RCC 7860 (cell line): Measurements from ENCODE around the gene EFHB.
"Not testable (repeated sequence)": the region's sequence is repeated elsewhere in the genome, so short reads cannot be mapped to it uniquely, and the experiment has no call there.

ENCODE experiments used
- DNase-seq: peaks from one replicate; pipeline ENCODE4 v3.0.0-alpha.2; 2015; ENCODE audit warnings: low spot score
- FAIRE-seq: peaks from 2 replicates; lab custom pipeline; 2012; peaks lifted over from hg19 to GRCh38; lab: Jason Lieb, UNC

Gene EFHB

DNA sequence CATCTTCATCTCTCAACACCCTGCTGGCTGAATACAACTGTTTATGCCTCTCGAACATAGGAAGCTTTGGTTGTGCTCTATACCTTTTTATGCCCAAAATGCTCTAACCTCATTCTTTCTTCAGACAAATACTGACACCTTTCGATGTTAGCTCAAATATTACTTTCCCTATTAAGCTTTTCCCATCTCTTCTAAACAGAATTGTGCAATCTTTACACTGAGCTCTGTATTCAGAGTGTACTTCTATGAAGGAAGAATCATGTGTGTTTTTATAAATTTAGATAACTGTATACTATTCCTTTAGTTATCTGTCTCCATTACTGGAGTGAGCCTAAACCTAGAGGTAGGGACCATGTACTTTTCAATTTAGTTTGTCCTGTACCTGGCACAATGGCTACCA, 1.6 kb downstream of the EFHB start:
- FAIRE-seq (no peak), DNase-seq (no peak)

DNA sequence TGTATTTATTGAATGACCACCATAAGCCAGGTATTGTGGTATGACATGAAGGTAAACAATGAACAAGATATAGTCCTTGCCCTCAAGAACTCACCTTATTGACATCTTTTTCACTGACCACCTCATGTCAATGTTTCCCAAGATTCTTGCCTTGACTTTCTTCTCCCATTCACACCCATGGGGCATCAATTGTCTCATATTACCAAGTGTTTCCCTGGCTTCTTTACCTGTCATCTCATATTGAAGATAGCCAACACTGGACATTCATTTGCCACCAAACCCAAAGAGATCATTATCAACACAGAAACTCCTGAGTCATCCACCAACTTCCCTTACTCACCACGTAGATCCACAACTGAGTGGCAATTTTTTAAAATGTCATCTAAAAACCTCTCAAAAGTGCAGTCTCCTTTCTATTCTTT, 2.2 kb downstream of the EFHB start:
- DNase-seq, result peak; percentile 67
- FAIRE-seq, result peak; percentile 83

DNA sequence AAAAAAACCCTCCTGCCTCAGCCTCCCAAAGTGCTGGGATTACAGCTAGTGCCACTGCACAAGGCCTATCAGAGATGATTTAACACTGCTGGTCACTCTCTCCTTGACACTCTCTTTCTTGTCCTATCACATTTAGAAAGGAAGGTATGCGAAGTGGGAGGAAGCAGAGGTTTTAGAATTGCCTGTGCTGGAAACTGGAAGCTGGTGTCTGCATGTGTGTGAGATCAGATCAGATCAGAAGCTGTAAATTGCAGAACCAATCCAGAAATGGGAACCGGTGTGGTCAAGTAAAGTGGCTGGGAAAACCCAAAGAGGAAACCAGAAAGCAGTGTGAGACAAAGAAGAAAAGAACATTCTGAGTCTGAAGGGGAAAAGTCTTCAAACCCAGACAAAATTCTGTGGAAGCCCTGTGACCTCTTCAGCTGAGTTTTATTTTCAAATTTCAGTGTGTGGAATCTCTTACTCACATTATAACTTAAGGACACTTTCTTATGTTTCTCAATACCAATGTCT, 2.8 kb downstream of the EFHB start:
- DNase-seq (no peak), FAIRE-seq (no peak)

DNA sequence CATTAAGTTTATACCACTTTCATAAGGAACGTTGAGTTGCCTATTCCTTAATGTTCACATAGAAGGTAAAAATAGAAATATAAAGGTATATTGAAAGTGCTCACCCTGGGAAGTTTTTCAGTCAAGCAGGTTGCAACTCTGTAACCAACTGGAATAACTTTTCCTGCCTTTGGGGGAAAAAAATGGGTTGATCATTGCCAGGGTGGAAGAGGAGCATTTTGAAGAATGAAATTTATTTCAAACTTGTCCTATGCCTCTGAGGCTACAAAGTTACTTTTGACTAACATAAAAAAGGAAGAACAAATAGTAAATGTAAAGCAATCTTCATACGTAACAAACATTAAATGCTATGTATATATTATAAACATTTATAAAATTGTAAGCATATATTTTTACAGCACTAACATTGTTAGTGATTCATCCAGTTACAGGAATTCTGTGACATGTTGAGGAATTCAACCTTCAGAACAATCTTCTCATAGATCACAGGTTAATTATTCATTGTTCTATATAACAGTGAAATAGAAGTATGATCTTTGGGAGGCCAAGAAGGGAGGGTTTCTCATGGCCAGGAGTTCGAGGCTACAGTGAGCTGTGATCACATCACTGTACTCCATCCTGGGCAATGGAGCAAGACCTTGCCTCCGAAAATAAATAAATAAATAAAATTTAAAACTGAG, 13.5 kb downstream of the EFHB start:
- DNase-seq, result peak; percentile 74
- peak; percentile 91 for FAIRE-seq

DNA sequence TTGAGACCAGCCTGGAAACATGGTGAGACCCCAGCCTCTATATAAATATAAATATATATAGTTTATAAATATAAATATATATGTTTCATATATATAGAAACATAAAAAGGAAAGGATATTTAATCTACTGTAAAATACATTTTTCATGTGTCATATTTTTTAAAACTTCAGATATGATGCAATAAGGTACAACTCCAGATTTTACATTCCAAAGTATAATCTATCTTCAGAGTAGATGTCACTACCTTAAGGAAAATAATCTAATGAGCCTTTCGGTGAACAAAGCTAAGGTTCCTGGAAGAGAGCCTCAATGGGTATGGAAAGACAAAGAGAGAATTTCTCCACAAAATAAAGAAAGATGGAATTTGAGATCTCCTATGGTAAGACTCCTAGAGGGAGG, 16.9 kb downstream of the EFHB start:
- FAIRE-seq, result no peak
- DNase-seq, result no peak

DNA sequence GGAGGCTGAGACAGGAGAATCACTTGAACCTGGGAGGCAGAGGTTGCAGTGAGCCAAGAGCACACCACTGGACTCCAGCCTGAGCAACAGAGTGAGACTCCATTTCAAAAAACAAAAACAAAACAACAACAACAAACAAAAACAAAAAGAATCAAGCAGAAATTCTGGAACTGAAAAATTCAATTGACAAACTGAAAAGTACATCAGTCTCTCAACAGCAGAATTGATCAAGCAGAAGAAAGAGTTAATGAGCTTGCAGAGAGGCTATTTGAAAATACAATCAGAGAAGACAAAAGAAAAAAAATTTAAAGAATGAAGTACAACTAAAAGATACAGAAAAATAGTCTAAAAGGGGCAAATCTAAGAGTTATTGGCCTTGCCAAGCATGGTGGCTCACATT, 22.6 kb downstream of the EFHB start:
- DNase-seq (no peak), FAIRE-seq (no peak)

DNA sequence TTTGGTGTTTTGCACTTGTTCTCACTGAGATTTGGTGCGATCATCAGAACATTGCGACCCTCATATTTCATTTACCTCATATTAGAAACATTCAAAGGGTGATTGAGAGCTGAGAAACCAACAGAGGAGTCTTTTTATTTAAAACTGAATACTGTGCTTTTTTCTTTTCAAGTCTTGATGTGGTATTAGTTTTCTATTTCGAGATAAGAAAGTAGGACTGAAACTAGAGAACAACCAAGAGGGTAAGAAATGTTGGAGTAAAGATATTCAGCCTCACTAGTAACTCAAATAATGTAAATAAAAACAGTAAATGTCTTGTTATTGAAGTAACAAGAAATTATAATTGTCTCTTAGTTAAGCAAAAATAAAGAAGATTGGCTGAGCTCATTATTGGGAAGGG, 26.5 kb downstream of the EFHB start:
- DNase-seq (no peak), FAIRE-seq (no peak)

DNA sequence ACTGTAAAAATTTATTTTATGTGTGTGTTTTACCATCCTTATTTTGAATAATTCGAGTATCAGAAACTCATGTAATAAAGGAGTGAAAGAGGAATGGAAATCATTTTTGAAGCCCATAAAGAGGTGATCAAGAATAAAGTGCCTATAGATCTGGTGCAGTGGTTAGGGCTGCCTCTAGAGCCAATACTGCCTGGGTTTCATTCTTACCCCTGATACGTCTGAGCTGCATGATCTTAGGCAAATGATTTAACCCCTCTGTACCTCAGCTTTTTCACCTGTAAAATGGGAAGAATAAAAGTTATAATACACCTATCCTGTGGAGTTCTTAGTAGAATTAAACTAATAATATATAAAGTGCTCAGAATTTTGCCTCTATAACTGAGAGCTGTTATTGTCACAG, 30.4 kb downstream of the EFHB start:
- FAIRE-seq (no peak), DNase-seq (no peak)

DNA sequence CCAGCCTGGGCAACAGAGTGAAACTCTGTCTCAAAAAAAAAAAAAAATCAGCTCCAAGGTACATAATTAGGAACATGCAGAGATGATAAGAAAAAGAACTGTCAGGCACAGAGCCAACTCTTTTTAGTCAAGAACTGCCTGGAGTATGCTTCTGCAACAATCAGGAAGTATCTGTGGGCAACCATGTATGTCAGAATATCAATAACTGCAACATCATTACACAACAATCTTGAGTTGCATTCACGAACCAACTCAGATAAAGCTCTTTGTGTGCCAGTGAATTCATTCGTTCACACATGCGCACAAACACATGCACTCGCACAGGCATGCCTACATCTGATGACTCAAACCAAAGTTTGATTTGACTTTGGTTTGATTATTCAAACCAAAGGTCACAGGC, 32.1 kb downstream of the EFHB start:
- FAIRE-seq (no peak), DNase-seq (no peak)

DNA sequence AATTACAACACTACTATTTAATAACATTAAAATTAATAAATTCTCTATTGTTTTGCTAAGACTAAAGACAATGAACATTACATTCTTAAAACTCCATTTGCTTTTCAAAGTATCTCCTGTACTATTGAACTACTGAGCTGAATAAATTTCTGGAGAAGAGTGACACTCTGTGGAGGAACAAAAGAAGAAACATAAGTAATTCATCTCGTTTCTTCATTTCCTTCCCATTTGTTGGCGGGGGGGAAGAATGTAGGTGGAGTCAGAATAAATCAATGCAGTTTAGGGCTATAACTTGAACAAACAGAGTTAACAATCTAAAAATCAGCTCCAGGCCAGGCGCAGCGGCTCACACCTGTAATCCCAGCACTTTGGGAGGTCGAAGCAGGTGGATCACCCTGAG, 32.7 kb downstream of the EFHB start:
- FAIRE-seq (no peak), DNase-seq (no peak)

DNA sequence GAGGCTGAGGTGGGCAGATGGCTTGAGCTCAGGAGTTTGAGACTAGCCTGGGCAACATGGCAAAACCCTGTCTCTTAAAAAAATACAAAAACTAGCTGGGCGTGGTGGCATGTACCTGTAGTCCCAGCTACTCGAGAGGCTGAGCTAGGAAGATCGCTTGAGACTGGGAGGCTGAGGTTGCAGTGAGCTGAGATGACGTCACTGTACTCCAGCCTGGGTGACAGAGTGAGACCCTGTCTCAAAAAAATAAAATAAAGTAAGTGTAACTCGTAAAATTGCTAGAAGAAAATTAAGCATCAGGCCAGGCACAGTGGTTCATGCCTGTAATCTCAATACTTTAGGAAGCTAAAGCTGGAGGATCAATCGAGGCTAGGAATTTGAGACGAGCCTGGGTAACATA, 34.2 kb downstream of the EFHB start:
- not testable (repeated sequence) for DNase-seq, FAIRE-seq

DNA sequence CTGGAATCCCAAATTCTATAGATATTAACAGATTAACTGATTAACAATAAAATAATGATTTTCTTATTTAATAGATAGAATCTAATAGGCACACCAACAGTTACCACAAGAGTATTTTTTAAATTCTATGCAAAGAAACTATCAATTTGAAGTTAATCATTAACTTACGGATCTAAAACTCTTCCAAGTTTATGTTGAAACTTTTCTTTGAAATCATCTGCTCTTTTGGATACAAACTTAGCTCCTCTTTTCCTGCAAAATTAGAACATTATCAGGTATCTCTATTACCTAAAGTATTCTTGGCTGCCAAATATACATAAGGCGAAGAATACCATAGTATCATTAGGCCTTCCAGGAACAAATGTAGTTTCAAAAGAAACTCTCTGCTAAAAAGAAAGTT, 34.8 kb downstream of the EFHB start:
- DNase-seq (no peak), FAIRE-seq (no peak)

DNA sequence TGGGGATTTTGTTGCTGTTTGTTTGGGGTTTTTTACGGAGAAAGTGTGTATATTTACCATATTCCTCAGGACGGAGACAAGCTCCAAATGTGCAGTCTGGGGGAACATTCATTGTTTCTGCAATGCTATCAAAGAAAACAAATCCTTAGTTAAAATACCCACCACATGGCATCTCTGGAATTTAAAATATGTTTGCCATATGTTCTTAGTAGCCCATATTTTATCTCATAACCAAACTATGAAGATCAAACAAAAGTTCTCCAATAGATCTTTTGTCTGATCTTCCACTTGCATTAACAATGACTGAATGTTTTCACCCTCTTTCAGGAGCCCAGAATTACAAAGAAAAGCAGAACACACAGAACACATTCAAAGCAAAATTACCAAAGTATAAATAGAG, 35.3 kb downstream of the EFHB start:
- no peak for DNase-seq
- FAIRE-seq, result no peak

DNA sequence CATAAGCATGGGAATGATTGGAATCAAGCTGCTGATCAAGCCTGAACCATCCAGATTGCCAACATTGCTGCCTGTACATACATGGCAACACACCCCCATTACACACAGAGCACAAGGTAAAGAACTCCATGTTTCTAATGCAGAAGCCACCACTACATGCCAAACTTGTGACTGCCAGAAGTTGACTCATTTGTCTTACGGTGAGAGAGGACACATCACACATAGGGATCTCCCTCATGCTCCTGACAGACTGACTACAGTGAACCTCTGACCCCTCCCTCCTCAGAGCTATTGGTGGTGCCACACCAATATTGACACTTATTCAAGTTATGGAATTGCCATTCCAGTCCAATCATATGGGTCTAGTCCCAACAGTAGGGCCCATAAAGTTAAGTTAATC, 42.3 kb downstream of the EFHB start:
- no peak for FAIRE-seq

DNA sequence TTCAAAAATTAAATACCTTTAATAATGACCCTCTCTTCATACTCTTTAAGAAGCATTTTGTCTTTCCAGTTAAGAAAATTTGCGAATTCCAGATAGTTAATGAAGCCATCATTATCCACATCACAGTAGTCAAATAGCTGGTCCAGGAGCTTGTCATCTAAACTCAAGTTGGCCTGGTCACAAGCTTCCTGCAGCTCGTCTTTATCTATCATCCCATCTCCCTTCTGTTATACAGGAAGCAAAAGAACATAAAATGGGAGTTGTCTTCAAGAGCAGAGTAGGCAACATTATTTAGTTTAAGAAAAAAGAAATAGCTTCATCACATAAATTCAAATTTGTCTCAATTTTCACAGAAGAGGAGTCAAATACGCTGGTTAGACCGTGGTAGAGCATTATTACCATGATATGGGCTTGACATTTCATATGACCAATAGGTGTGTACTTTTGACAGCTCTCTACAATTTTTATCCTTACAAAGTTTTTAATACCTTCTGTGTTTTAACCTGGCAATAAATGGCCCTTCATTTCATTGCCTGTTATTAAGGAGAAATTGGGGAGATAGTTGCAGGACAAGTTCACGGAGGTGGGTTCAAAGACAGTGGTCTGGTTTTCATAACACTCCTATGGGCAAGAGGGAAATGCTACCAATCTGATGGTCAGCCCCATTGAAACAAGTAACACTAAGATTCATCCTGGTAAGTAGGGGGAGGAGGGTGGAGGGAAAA, 45.4 kb downstream of the EFHB start:
- DNase-seq, result no peak
- FAIRE-seq, result no peak

More for the DNA sequence above, 42.3 kb downstream of the EFHB start:
- peak; percentile 24 for DNase-seq

DNA sequence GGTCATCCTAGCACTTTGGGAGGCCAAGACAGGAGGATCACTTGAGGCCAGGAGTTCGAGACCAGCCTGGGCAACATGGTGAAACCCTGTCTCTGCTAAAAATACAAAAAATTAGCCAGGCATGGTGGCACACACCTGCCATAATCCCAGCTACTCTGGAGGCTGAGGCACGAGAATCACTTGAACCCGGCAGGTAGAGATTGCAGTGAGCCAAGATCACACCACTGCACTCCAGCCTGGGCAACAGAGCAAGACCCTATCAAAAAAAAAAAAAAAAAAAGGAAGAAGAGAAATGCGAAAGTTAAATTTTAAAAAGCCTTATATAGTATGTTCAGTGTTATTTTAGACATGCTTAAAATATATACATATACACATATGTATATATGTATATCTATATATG, 46.9 kb downstream of the EFHB start:
- not testable (repeated sequence) for FAIRE-seq

DNA sequence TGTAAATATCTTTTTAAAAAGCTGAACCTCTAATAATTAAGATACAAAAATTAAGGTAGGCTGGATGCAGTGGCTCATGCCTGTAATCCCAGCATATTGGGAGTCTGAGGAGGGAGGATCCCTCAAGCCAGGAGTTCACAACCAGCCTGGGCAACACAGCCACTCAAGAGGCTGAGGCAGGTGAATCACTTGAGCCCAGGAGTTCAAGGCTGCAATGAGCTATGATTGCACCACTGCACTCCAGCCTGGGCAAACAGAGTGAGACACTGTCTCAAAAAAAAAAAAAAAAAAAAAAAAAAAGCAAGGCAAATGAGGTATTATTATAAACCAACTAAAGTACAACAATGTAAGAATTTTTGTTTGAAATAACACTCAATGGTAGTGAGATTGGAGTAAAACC, 47.6 kb downstream of the EFHB start:
- DNase-seq, result no peak
- no peak for FAIRE-seq

More for the DNA sequence above, 46.9 kb downstream of the EFHB start:
- not testable (repeated sequence) for DNase-seq

DNA sequence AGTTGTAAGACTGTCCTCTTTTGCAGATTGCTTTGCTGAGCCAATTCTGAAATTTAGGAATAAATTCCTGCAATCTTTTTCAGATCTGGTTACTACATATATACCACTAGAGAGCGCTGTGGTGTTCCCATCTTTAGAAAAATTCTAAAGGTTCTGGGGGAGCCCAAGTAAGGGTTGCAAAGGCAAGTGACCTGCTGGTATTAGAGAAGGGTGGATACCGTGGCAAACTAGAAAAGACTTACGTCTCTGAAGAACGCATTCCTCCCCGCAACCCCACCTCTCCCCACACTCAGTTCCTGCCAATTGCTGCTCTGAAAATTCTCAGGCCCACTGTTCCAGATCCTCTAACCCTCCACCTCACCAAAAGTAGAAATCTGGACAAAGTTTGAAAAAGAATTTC, 48.5 kb downstream of the EFHB start:
- FAIRE-seq, result no peak
- peak; percentile 33 for DNase-seq

DNA sequence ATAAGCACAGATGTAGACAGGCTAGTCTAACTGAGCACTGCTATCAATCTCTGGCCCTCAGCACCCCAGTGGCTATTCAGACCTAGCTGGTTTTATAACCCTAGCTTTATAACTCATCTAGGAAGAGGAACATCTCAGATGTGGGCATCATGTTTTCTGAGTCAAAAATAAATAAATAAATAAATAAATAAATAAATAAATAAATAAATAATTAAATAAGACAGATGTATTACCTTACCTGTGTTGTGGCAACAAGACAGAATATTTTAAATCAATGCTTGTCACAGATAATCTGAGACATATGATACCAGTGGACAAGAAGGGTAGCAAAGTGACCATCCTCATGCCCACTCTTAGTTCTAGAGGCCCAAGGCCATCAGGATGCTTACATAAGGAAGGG, 52.2 kb downstream of the EFHB start:
- no peak for FAIRE-seq
- no peak for DNase-seq

DNA sequence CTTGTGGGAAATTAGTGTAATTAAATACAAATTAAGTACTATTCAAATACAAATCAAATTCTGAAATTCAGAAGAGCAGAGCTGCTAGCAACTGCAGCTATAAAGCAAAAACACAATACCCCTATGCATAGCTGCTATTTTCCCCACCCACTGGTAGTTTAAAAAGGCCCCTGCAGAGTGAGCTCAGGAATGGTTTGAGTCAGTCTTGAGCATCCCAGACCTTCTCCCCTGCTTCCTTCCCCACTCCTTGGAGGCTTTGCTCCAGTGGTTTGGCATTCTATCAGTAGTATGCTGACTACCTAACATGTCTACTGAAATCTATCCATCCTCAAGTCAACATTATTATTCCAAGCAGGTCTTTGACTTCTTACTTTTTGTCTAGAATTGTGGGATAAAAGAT, 53.0 kb downstream of the EFHB start:
- FAIRE-seq, result no peak
- DNase-seq, result no peak

DNA sequence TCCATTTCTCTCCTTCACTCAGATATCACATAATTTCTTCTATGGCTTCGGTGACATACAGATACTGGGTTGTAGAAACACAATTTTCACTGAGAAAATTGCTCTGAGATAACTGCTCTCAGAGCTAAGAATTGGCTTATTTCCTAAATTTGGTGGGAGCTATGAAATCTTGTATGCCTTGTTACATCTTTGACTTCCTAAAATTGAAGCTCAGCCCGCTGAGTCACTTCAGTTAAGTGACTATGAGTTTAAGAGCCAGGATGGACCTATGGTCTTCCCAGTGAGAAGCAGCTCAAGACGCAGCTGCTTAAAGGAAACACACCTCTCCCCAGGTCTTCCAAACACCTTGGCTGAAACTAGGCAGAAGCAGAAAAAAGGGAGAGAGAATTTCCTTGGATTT, 56.4 kb downstream of the EFHB start:
- FAIRE-seq (no peak), DNase-seq (no peak)

DNA sequence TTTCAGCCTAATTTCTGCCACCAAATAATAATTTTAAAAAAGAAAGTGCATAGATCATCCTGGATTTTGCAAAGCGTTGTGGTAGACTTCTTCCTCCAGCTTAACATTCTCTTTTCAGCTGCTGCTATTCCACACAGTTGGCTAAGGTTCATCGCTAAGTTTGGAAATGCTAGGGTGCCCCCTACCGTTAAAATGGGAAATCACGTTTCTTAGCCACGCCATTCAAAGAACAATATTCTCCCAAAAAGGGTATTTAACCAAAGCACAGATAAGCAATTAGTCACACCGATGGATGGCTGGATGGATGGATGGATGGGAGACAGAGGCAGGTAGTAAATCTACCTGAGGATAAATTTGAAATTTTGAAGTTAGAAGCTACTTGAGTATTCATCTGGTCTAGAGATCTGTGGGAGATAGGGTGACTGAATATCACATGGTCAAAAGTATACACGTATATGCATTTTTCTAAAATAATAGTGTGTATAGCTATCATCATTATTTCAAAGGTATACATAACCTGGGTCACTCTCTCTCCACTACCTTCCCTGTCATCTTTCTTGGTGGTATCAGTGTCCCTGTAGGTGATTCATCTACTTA, 67.2 kb downstream of the EFHB start:
- peak; percentile 50 for FAIRE-seq

More for the DNA sequence above, 67.2 kb downstream of the EFHB start:
- DNase-seq, result peak; percentile 8
